NCI-H1436 treated with DMSO at 0.1 percent for 48 hours (cell line): Measurements from ENCODE around the gene KCTD16.

ENCODE experiments used
- DNase-seq: peaks from one replicate; lab custom pipeline; 2025; lab: John Stamatoyannopoulos, UW

The KCTD16 gene

GRCh38 chr5:144209361-144209760, 38.7 kb downstream of the KCTD16 start:
- no peak for DNase-seq

DNA sequence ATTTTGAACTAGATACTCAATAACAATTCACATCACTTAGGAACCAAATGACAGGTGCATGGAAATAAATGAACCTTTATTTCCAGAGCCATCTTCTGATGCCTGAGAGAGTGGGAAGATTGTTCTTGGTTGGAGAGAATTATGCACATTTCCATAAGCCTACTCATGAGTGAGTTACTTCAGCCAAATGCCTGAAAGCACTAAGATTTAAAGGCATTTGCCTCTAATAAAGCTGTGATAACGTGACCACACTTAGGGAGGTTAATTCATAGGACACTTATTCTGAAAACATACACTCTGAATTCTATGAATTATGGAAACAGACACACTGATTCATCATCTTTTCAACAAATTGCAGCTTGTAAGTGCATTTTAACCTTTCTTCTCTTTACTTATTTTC, 40.0 kb downstream of the KCTD16 start:
- no peak for DNase-seq

DNA sequence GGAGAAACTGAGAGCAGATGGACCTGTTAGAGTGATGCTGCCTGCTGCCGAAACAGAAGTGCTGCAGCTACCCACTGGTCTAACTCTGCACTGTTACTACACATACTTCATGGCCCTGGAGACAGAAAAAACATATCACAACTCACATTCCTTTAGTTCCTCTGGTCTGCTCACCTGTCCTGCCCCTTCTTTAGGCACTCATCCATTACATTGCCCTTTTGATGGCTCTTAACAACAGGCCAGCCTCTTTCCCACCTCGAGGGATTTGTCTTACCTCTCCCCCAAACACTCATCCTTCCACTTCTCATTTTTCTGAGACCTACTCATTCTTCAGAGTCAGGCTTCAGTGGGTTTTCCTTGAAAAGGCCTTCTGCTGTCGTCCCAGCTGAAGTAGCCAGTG, 49.2 kb downstream of the KCTD16 start:
- DNase-seq, result no peak

GRCh38 chr5:144227363-144227999, 56.8 kb downstream of the KCTD16 start:
- DNase-seq, result no peak

- no peak for DNase-seq
These were observed 60.1 kb downstream of the KCTD16 start for GRCh38 chr5:144230806-144231205.

- no peak for DNase-seq
These were observed 61.6 kb downstream of the KCTD16 start for GRCh38 chr5:144232285-144232684.

GRCh38 chr5:144236499-144236898, 65.8 kb downstream of the KCTD16 start:
- DNase-seq, result no peak

DNA sequence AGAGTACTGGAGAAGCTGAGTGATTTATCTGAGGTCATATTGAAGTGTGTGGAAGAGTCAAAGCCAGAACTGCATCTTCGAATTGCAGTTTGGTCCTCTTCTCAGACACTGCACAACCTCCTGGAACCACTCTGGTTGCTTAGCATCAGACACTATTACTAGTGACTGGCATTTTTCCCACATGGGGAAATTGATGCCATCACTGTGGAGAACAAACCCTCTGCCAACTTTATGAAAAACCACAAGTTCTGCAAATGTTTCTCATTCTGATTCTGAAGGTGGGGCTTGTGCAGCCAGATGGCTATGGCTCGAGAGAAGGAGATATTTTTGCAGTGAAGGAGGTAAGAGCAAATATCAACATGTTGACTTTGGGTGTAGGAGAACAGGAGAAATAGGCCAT, 67.2 kb downstream of the KCTD16 start:
- no peak for DNase-seq

DNA sequence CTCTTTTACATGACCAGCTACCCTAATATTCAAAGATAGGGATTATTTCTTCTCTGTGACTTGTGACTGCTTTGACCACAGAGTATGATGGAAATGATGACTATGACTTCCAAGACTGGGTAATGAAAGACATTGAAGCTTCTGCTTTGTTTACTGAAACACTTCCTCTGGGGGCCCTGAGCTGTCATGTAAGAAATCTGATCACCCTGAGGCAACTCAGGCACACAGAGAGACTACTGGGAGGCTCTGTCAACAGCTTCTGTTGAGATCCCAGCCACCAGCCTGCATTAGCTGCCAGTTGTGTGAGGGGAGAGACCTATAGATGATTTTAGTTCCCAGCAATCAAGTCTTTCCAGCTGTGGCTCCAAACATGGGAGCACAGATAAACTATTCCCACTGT, 76.5 kb downstream of the KCTD16 start:
- no peak for DNase-seq

GRCh38 chr5:144248015-144248414, 77.3 kb downstream of the KCTD16 start:
- DNase-seq, result no peak

DNA sequence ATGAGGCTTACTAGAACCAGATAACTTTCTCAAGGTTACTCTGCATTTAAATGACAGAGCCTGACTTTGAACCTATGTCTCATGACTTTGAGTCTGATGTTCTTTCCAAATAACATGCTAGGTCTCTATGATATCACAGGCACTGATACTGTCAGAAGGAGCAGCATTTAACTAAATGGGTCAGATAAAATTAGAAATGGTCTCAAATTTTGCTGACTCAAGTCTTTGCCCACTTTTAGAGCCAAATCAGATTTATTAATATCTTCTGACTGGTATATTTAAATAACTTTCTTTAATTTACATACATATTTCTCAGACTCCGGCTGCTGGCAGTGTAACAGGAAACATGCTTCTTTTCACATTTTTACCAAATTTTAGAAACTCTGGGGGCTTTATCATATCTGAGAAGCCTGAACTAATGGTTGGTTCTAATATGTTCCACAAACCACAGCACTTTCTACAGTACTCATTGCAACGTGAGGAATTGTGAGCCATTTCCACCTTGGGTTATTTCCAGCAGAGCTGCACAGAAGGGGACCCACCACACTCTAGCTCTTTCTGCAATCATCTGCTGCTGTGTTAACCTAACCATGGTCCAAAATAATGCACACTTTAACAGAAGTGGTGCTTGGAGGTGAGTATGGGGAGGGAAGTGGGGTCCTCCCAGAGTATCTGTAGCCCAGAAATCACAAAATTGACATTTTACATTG, 79.2 kb downstream of the KCTD16 start:
- DNase-seq, result no peak

- no peak for DNase-seq
These were observed 83.9 kb downstream of the KCTD16 start for GRCh38 chr5:144254552-144254951.

- no peak for DNase-seq
These were observed 89.4 kb downstream of the KCTD16 start for GRCh38 chr5:144260121-144260520.

- DNase-seq, result no peak
These were observed 95.1 kb downstream of the KCTD16 start for GRCh38 chr5:144265643-144266247.

GRCh38 chr5:144267961-144268513, 97.4 kb downstream of the KCTD16 start:
- DNase-seq, result no peak

GRCh38 chr5:144273232-144274027, 102.8 kb downstream of the KCTD16 start:
- no peak for DNase-seq

DNA sequence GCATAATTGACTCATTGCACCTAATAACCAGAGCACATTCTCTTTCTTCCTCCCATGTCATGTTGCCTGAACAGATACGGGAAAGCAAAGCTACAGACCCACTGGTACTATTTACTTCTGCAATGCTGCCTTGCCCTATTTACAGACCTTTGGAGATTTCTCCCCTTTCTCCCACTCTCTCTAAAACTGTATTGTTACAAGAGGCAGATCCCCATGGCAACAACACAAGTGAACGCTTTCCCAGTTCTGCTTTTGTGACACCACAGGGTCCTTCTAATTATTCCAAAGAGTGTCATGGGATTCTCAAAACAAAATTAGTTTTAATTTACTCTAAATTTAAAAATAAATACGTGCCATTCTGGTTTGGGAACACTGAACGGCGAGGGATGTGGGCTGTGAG, 104.7 kb downstream of the KCTD16 start:
- no peak for DNase-seq

DNA sequence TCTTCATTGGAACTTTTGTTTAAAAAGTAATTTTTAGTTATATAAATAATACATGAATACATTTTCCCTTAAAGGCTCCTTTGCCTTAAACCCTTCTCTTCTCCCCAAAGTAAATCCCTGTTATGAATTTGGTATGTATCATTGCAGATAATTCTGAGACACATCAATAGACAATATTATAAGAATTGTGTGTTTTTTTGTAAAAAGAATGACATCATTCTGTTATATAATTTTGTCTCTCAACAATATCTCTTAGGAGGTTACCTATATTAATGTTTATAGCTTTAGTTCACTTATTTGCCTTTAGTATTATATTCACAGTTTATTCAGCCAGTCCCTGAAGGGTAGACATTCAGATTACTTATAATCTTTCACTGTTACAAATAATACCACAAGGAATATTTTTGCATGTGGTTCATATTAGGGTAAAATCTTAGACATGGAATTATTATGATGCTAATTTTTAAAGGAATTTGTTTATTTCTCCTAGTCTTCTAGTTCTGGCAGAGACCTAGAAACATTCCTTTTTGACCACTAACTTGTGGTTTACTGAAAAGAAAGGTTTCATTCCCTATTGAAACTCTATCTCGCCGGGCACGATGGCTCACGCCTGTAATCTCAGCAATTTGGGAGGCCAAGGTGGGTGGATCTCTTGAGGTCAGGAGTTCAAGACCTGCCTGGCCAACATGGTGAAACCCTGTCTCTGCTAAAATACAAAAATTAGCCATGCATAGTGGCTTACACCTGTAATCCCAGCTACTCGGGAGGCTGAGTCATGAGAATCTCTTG, 105.6 kb downstream of the KCTD16 start:
- DNase-seq, result no peak

GRCh38 chr5:144281784-144282183, 111.1 kb downstream of the KCTD16 start:
- DNase-seq, result no peak

DNA sequence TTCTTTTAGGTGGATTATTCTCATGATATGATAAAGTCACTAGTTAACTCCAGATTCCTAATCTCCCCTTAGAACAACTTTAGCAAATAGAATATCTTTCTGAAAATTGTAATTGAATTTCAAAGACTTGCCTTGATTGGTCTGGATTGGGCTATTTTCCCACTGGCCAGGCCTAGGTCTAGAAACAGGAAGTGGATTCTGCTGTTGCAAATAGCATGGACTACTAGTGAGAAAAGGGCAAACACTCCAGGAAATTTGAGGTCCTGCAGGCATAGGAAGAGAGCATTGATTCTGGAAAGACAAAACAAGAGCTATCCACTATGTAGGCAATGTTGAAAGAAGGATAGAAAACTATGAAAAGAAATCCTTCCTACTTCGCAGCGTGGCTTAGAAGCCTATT, 113.4 kb downstream of the KCTD16 start:
- no peak for DNase-seq

- DNase-seq, result no peak
These were observed 114.3 kb downstream of the KCTD16 start for GRCh38 chr5:144284931-144285502.
